DMS153 treated with DMSO at 0.1 percent for 48 hours (cell line): ENCODE data around the gene DAGLB.
"Not testable (repeated sequence)": the region's sequence is repeated elsewhere in the genome, so short reads cannot be mapped to it uniquely, and the experiment has no call there.

ENCODE experiments used
- DNase-seq: peaks from one replicate; lab custom pipeline; 2025; ENCODE audit not compliant: unreplicated experiment; lab: John Stamatoyannopoulos, UW

The DAGLB gene

GRCh38 chr7:6378556-6378955 lies 69.2 kb downstream of the DAGLB start:
- not testable (repeated sequence) for DNase-seq

GRCh38 chr7:6376820-6377219 lies 70.9 kb downstream of the DAGLB start:
- no peak for DNase-seq

GRCh38 chr7:6375348-6376101 lies 72.2 kb downstream of the DAGLB start:
- no peak for DNase-seq

GRCh38 chr7:6367701-6368211 lies 80.0 kb downstream of the DAGLB start:
- no peak for DNase-seq

GRCh38 chr7:6365451-6365850 lies 82.3 kb downstream of the DAGLB start:
- no peak for DNase-seq

- no peak for DNase-seq
Observed at GRCh38 chr7:6360841-6361240, 86.9 kb downstream of the DAGLB start.

GRCh38 chr7:6359734-6360133 lies 88.0 kb downstream of the DAGLB start:
- no peak for DNase-seq
